SU-DHL-6 (cell line): ENCODE results near the gene FUOM.

Source experiments
- H2AFZ ChIP-seq: fragments of 200-600 bp; sonication (generic); 2 replicates; pipeline ENCODE4 v1.6.1; 2014; ENCODE audit warnings: low read depth, mild to moderate bottlenecking, moderate library complexity, mixed read lengths, antibody characterized with exemption, low read length; ENCODE audit not compliant: severe bottlenecking
- H3F3A ChIP-seq: fragments of 200-600 bp; shearing (Covaris generic); 2 replicates; pipeline ENCODE4 v1.6.0; 2016; ENCODE audit warnings: antibody characterized with exemption, mild to moderate bottlenecking; ENCODE audit not compliant: insufficient read depth
- H3K27ac ChIP-seq: fragments of 200-600 bp; sonication (generic); 2 replicates; pipeline ENCODE4 v1.5.1; 2016; ENCODE audit warnings: low read depth, mild to moderate bottlenecking, low read length, moderate library complexity, mixed read lengths
- H3K27me3 ChIP-seq: fragments of 200-600 bp; sonication (generic), shearing (Covaris generic); 2 replicates; pipeline ENCODE4 v1.6.0; 2014; ENCODE audit warnings: mild to moderate bottlenecking, low read length
- H3K36me3 ChIP-seq: fragments of 200-600 bp; sonication (generic); 2 replicates; pipeline ENCODE4 v1.6.1; 2014; ENCODE audit warnings: mild to moderate bottlenecking, low read length, mixed read lengths
- H3K4me2 ChIP-seq: fragments of 300-600, 200-600 bp; shearing (Covaris generic), sonication (generic); 2 replicates; pipeline ENCODE4 v1.6.0; 2014; ENCODE audit warnings: low read length, low read depth, mild to moderate bottlenecking; ENCODE audit not compliant: poor library complexity, severe bottlenecking
- H3K4me3 ChIP-seq: fragments of 200-600 bp; sonication (generic); 2 replicates; pipeline ENCODE4 v1.5.1; 2014; ENCODE audit warnings: antibody characterized with exemption, low read length, mild to moderate bottlenecking, mixed read lengths; ENCODE audit not compliant: insufficient read depth, poor library complexity, severe bottlenecking
- H3K79me2 ChIP-seq: fragments of 200-600 bp; sonication (generic); 2 replicates; pipeline ENCODE4 v1.6.1; 2014; ENCODE audit warnings: mild to moderate bottlenecking, low read length, moderate library complexity; ENCODE audit not compliant: insufficient read depth
- H3K9ac ChIP-seq: fragments of 200-600 bp; sonication (generic); 2 replicates; pipeline ENCODE4 v1.7.0; 2014; ENCODE audit warnings: mild to moderate bottlenecking, low read length
- H3K9me2 ChIP-seq: fragments of 200-600 bp; sonication (generic); replicated peaks from 2 replicates; pipeline ENCODE4 v1.6.1; 2014; ENCODE audit warnings: low read length; ENCODE audit not compliant: insufficient read depth
- H3K9me3 ChIP-seq: fragments of 200-600 bp; sonication (generic); 2 replicates; pipeline ENCODE4 v1.6.1; 2014; ENCODE audit warnings: low read length, mixed read lengths; ENCODE audit not compliant: insufficient read depth
- H4K20me1 ChIP-seq: fragments of 200-600 bp; sonication (generic); 2 replicates; pipeline ENCODE4 v1.6.1; 2014; ENCODE audit warnings: low read depth, mild to moderate bottlenecking, antibody characterized with exemption, low read length, moderate library complexity, mixed read lengths
- CTCF ChIP-seq: fragments of 200-600 bp; sonication (generic); IDR thresholded peaks from one replicate; pipeline ENCODE4 v1.5.1; 2017; ENCODE audit warnings: antibody characterized with exemption, mild to moderate bottlenecking, low read length, moderate library complexity; ENCODE audit not compliant: insufficient read depth, poor library complexity, severe bottlenecking
- EZH2phosphoT487 ChIP-seq: fragments of 200-600 bp; sonication (generic), shearing (Covaris generic); conservative IDR thresholded peaks from 2 replicates; pipeline ENCODE4 v1.6.1; 2018; ENCODE audit warnings: mild to moderate bottlenecking, antibody characterized with exemption, low read length, moderate library complexity, mixed read lengths

Gene FUOM

DNA sequence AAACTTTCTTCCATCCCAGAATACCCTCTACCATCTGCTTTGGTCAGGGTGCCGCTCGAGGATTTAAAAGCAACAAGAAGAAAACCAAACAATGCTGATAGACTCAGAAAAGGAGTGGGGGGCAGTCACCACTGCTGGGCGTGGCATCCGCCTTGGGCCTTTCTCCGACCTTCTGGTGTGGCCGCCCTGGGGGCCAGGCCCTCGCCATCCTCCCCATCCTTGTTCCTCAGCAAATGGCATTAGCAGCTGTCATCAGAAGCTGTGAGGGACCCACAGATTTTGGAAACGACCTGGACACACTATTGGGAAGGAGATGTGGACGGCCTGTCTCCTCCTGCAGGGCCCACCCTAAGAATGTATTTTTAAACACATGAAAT is 45.1 kb downstream of the FUOM start:
- no peaks in the 10 kb centered on the region for H4K20me1 ChIP-seq
- peaks cover 8% of the 10 kb centered on the region; the same call in 1 of the 2 replicates for H3K79me2 ChIP-seq
- no peaks in the 10 kb centered on the region for H3K27me3 ChIP-seq
- H3F3A ChIP-seq, result peaks cover 5% of the 10 kb centered on the region; the same call in 1 of the 2 replicates
- H3K4me2 ChIP-seq, result no peak overlapping the region
- H3K27ac ChIP-seq, result no peak overlapping the region
- H3K4me3 ChIP-seq, result no peak overlapping the region
- no peak overlapping the region for H2AFZ ChIP-seq
- H3K9me3 ChIP-seq, result no peaks in the 10 kb centered on the region
- H3K9me2 ChIP-seq, result no peaks in the 10 kb centered on the region
- no peak for TF ChIP-seq EZH2phosphoT487
- no peak for TF ChIP-seq CTCF
- H3K36me3 ChIP-seq, result peaks cover 4% of the 10 kb centered on the region; the same call in 1 of the 2 replicates
- no peak overlapping the region for H3K9ac ChIP-seq

DNA sequence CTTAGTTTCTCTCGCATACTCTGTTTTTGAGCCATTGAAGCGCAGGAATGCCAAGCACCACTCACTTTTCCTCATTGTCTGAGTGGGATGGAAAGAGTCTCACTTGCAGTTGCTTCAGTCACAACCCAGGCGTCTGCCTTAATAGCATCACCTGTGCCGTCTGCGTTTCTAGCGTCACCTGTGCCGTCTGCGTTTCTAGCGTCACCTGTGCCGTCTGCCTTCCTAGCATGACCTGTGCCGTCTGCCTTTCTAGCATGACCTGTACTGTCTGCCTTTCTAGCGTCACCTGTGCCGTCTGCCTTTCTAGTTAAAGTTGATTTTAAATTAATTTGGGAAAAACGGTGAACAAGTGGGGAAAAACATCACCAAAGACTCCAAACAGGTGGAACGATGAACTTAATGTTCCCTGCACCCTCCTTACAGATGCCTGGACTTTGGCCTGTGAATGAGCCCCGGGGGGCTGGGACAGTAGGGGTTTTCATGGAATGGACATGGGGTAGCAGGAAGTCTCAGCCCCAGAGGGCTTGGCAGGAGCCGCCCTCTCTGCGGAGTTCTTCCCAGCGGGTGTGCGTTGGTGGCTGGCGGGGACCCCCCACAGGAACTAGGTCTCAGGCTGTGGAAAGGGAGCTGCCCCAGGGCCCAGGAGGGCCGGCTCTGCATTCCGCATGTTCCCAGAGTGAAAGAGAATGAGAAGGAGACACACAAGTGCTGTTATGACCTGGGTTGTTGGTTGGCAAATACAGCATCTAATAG is 45.6 kb downstream of the FUOM start:
- Histone ChIP-seq H3K4me3 (no peak overlapping the region), H3K27ac (no peak overlapping the region)

GRCh38 chr10:133311570-133311969 is 46.2 kb downstream of the FUOM start:
- H2AFZ ChIP-seq, result no peak overlapping the region
- no peaks in the 10 kb centered on the region for H3K27me3 ChIP-seq
- H3K9me3 ChIP-seq, result no peaks in the 10 kb centered on the region
- no peak overlapping the region for H3K27ac ChIP-seq
- H3K9ac ChIP-seq, result no peak overlapping the region
- no peaks in the 10 kb centered on the region for H3K9me2 ChIP-seq
- H3K79me2 ChIP-seq, result peaks cover 19% of the 10 kb centered on the region
- no peak overlapping the region for H3K4me3 ChIP-seq
- H3K36me3 ChIP-seq, result peaks cover 4% of the 10 kb centered on the region; the same call in 1 of the 2 replicates
- no peak for TF ChIP-seq CTCF
- TF ChIP-seq EZH2phosphoT487, result no peak
- no peaks in the 10 kb centered on the region for H4K20me1 ChIP-seq
- peaks cover 5% of the 10 kb centered on the region; the same call in 1 of the 2 replicates for H3F3A ChIP-seq
- H3K4me2 ChIP-seq, result no peak overlapping the region

More for the DNA sequence above, 45.6 kb downstream of the FUOM start:
- no peak overlapping the region for H3K9ac ChIP-seq
- no peaks in the 10 kb centered on the region for H3K9me2 ChIP-seq
- no peaks in the 10 kb centered on the region for H3K27me3 ChIP-seq
- H3K4me2 ChIP-seq, result no peak overlapping the region
- no peak for TF ChIP-seq EZH2phosphoT487
- no peak for TF ChIP-seq CTCF
- no peak overlapping the region for H2AFZ ChIP-seq
- H3F3A ChIP-seq, result peaks cover 5% of the 10 kb centered on the region; the same call in 1 of the 2 replicates
- H4K20me1 ChIP-seq, result no peaks in the 10 kb centered on the region
- H3K36me3 ChIP-seq, result peaks cover 4% of the 10 kb centered on the region; the same call in 1 of the 2 replicates
- H3K79me2 ChIP-seq, result peaks cover 13% of the 10 kb centered on the region; the same call in 1 of the 2 replicates
- no peaks in the 10 kb centered on the region for H3K9me3 ChIP-seq
